Stimulated activated CD8-positive, alpha-beta memory T cell treated with anti-CD3 and anti-CD28 coated beads, Interleukin-7, amount 100 ng/mL, for 1 hour (primary cell): ENCODE data around the gene RNF7.
A peak's percentile ranks its signal among the peaks of the same experiment; 100 is the strongest.
"Not testable (repeated sequence)": the region's sequence is repeated elsewhere in the genome, so short reads cannot be mapped to it uniquely, and the experiment has no call there.

Experiments used
- DNase-seq, 2 donors: peaks; one replicate each; pipeline ENCODE4 v3.0.0-alpha.2; 2020; ENCODE audit warnings: low read depth in 2 of 2

Gene RNF7

GRCh38 chr3:141782386-141782932, 44.4 kb downstream of the RNF7 start:
- DNase-seq, result no peak

- DNase-seq, result no peak
These were observed 45.5 kb downstream of the RNF7 start for GRCh38 chr3:141783632-141784031.

GRCh38 chr3:141784096-141784495, 46.0 kb downstream of the RNF7 start:
- DNase-seq, result no peak

- DNase-seq, result no peak
These were observed 46.4 kb downstream of the RNF7 start for GRCh38 chr3:141784531-141784930.

- DNase-seq, result no peak
These were observed 50.1 kb downstream of the RNF7 start for GRCh38 chr3:141788149-141788548.

- DNase-seq, result not testable (repeated sequence)
These were observed 50.7 kb downstream of the RNF7 start for GRCh38 chr3:141788750-141789149.

- DNase-seq, result no peak
These were observed 51.2 kb downstream of the RNF7 start for GRCh38 chr3:141789281-141789680.

- DNase-seq, result no peak
These were observed 52.1 kb downstream of the RNF7 start for GRCh38 chr3:141790171-141790570.

GRCh38 chr3:141792495-141792894, 54.4 kb downstream of the RNF7 start:
- DNase-seq, result no peak

GRCh38 chr3:141793476-141794260, 55.6 kb downstream of the RNF7 start:
- DNase-seq, result no peak

GRCh38 chr3:141795276-141795675, 57.2 kb downstream of the RNF7 start:
- DNase-seq, result no peak

GRCh38 chr3:141795741-141796080, 57.6 kb downstream of the RNF7 start:
- DNase-seq, result no peak

GRCh38 chr3:141796081-141796888, 58.2 kb downstream of the RNF7 start:
- peak; percentile 31 to 50 for DNase-seq
